H1 (cell line): ENCODE measurements around the gene ENOPH1. TPM values are rescaled to one million over a fixed set of nuclear protein-coding genes. Genes with fewer than 3 reads are reported as not detected.

ENCODE experiments used
- BACH1 ChIP-seq: IDR thresholded peaks from 2 replicates; pipeline ENCODE4 v1.6.1; 2012; ENCODE audit warnings: low read length, improper control_type of control experiment
- CBX8 ChIP-seq: fragments of 300-800, 300-1000 bp; sonication (generic); IDR thresholded peaks from 2 replicates; pipeline ENCODE4 v1.7.1; 2016; ENCODE audit warnings: low read depth, low read length, borderline replicate concordance
- CHD1 ChIP-seq: IDR thresholded peaks from 2 replicates; pipeline ENCODE4 v1.6.1; 2012; ENCODE audit warnings: low read depth, low read length, improper control_type of control experiment
- NANOG ChIP-seq: IDR thresholded peaks from 2 replicates; pipeline ENCODE4 v1.6.1; 2011; ENCODE audit warnings: low read length, low read depth, mild to moderate bottlenecking, inconsistent platforms; ENCODE audit not compliant: insufficient read depth, poor library complexity, severe bottlenecking
- POLR2A ChIP-seq, 2 experiments: IDR thresholded peaks; 1 replicate in 1 of 2; 2 replicates in 1 of 2; pipeline ENCODE4 v1.6.1; 2011; ENCODE audit warnings: low read depth in 2 of 2, low read length in 2 of 2, mild to moderate bottlenecking in 2 of 2; ENCODE audit errors: control extremely low read depth in 1 of 2
- SIRT6 ChIP-seq: IDR thresholded peaks from one replicate; pipeline ENCODE4 v1.7.1; 2012; ENCODE audit warnings: low read length, inconsistent platforms
- SP1 ChIP-seq: IDR thresholded peaks from 2 replicates; pipeline ENCODE4 v1.6.1; 2011; ENCODE audit warnings: low read depth, low read length
- ZNF274 ChIP-seq: IDR thresholded peaks from 2 replicates; pipeline ENCODE4 v1.7.0; 2012; ENCODE audit warnings: low read length, borderline replicate concordance; ENCODE audit errors: extremely low read depth
- polyA plus RNA-seq, 7 experiments: library from polyadenylated mRNA; depleted of rRNA in 3 of 7; stranded (reverse) in 5 of 7; unstranded in 2 of 7; fragments of >200 nt in 5 of 7; fragments of 200-250 nt in 2 of 7; gene quantifications; 1 replicate in 5 of 7; 2 replicates in 1 of 7; 4 replicates in 1 of 7; pipeline versions ENCODE4 v1.2.1 to v1.2.3, GENCODE V29; 2011 to 2013; ENCODE audit warnings: missing spikeins in 2 of 7, mixed read lengths in 2 of 7
- total RNA-seq: library from RNA; stranded (reverse); fragmentation: NEBNext Ultra II Directional; extraction: Animal tissue kit (Norgen Biotek cat#: 25700); gene quantifications from 2 replicates; pipeline ENCODE4 v1.2.1, GENCODE V29; 2021
- TF ChIP-seq, protein P1 (sequence below): IDR thresholded peaks from 2 replicates; pipeline ENCODE4 v1.6.1; 2011; ENCODE audit warnings: low read depth, mild to moderate bottlenecking, low read length; ENCODE audit not compliant: insufficient read depth

ENOPH1 gene
- total and polyA plus RNA-seq, 2 of the 8 experiments (the other 6 are each of a cell fraction or from before 2014, with no cell fraction given) = 25.1 to 89.3 TPM

DNA sequence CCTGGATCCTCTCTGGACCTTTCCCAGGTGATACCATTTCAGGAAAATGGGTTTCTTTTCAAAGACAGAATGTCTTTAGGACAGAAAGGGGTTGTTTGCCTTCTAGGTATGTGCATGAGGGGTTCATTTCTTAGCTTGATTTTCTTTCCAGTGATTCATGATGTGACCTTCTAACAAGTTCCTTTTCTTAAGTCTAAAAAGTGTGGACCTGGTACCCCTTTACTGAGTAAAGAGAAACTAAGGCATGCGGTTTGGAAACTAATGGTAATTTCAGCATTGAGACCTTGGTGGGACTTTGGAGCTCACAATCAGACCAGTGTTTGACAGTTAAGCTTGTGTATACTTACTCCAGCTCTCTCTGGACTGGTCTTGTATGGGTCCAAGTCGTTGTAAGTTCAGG, 8.7 kb downstream of the ENOPH1 start (continued):
- TF ChIP-seq POLR2A (IDR thresholded peaks at IDR 0.05; ENCODE audit: control extremely low read depth in 1 of 2, low read depth in 2 of 2, low read length in 2 of 2) = no peak
- TF ChIP-seq CHD1 = no peak
- TF ChIP-seq SP1 = no peak
- TF ChIP-seq BACH1 = no peak
- TF ChIP-seq ZNF274 = no peak
- no peak for TF ChIP-seq SIRT6
- no peak for TF ChIP-seq NANOG
- no peak for TF ChIP-seq CBX8
- TF ChIP-seq, protein P1, sequence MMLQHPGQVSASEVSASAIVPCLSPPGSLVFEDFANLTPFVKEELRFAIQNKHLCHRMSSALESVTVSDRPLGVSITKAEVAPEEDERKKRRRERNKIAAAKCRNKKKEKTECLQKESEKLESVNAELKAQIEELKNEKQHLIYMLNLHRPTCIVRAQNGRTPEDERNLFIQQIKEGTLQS = no peak
